Psoas muscle (tissue), 8 donors: ENCODE results near the gene PQBP1. TPM values are rescaled to one million over a fixed set of nuclear protein-coding genes. Genes with fewer than 3 reads are reported as not detected.

Experiments
- ATAC-seq, 4 donors: fragments of 200-7000 bp; cut with Tn5 transposase; one replicate each; pipeline ENCODE4 v1.9.1; 2020; ENCODE audit warnings: moderate library complexity in 3 of 4, mild to moderate bottlenecking in 2 of 4
- DNase-seq, 2 donors: peaks; one replicate each; pipeline ENCODE4 v3.0.0-alpha.2; 2020
- H3K27ac ChIP-seq: fragments of 200-600 bp; one replicate; pipeline ENCODE4 v1.8.0; 2022
- H3K27me3 ChIP-seq, 3 donors: fragments of 200-600 bp in 1 of 3; one replicate each; pipeline versions ENCODE4 v1.6.1 to v1.8.0; 2013 to 2022; ENCODE audit warnings: low read length in 2 of 3, mild to moderate bottlenecking in 2 of 3, moderate library complexity in 1 of 3; ENCODE audit not compliant: insufficient read depth in 3 of 3
- H3K36me3 ChIP-seq, 2 donors: fragments of 200-600 bp in 1 of 2; one replicate each; pipeline versions ENCODE4 v1.6.1 to v1.8.0; 2013 to 2022; ENCODE audit warnings: low read depth in 1 of 2, mild to moderate bottlenecking in 1 of 2, moderate library complexity in 1 of 2; ENCODE audit not compliant: insufficient read depth in 1 of 2
- H3K4me1 ChIP-seq: fragments of 200-600 bp; one replicate; pipeline ENCODE4 v1.8.0; 2022
- H3K4me3 ChIP-seq: fragments of 200-600 bp; one replicate; pipeline ENCODE4 v1.8.0; 2022; ENCODE audit warnings: mild to moderate bottlenecking
- H3K9me3 ChIP-seq: fragments of 200-600 bp; one replicate; pipeline ENCODE4 v1.8.0; 2022
- CTCF ChIP-seq: fragments of 200-600 bp; IDR thresholded peaks from one replicate; pipeline ENCODE4 v1.8.0; 2022; ENCODE audit warnings: antibody characterized with exemption
- WGBS, 3 donors: extraction: QIAGEN DNeasy Blood & Tissue Kit; methylation state at CpG; one replicate each; pipeline versions ENCODE4 v1.1.6 to v1.1.7; 2013; 5-methylcytosine and 5-hydroxymethylcytosine counted together
- intact Hi-C, 2 donors: fragments of 100-400 bp; cut with DNase I; formaldehyde crosslinking; loops; one replicate each; pipeline versions ENCODE4 v1.11.0 to v1.14.2; 2022
- polyA plus RNA-seq, 3 donors: library from polyadenylated mRNA; stranded (reverse); fragments of 200-250 nt; gene quantifications; one replicate each; pipeline ENCODE4 v1.2.3, GENCODE V29; 2013
- total RNA-seq, 4 donors: library from RNA; stranded (reverse); fragmentation: NEBNext Ultra II Directional in 2 of 4; extraction: Animal tissue kit (Norgen Biotek cat#: 25700) in 2 of 4; gene quantifications; one replicate each; pipeline versions ENCODE4 v1.2.1 to v1.2.4, GENCODE V29; 2021 to 2023
- donor health status: healthy with polysubstance abuse.
- donor health status: DM: no; HTN: no; CAD: no; lungs with moderate emphysema.
- donor health status: Bipolar disorder and iron deficiency.
- donor health status: healthy.
- donor health status: DM: yes; HTN: yes; CAD: no.
- donor health status: DM: no; HTN: no; CAD: no.
- donor health status: DM: no; HTN: no; CAD: no.
- donor health status: DM: yes; HTN: yes; CAD: no.

PQBP1 gene
- total and polyA plus RNA-seq, 7 donors: 51.8 to 98.8 (median 65.7) TPM

DNA sequence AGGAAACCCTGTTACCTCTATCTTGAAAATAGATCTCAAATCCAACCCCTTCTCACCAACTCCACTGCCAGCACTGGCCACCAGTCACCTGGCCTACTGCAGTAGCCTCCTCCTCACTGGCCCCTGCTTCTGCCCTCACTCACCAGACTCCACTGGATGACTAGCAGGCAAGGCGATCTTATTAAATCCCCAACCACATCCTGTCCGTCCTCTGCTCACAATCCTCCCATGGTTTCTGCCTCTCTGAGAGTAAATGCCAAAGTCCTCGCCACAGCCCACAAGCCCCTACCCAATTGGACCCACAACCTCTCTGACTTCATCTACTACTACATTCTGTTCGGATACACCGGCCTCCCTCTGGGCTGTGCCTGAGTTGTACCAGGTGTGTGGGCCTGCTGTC, 26.5 kb downstream of the PQBP1 start:
- TF ChIP-seq CTCF: no peak
- Histone ChIP-seq H3K27me3 (no peaks in the 10 kb centered on the region), H3K9me3 (no peaks in the 10 kb centered on the region), H3K27ac (no peak overlapping the region), H3K36me3 (peaks cover 2 to 47% of the 10 kb centered on the region in 2 donors), H3K4me3 (no peak overlapping the region), H3K4me1 (no peaks in the 10 kb centered on the region)
- ATAC-seq (no peak), DNase-seq (no peak)
- 91 to 100% (median 93%) methylated on average over 5 of the region's 5 CpGs for WGBS, 3 donors
- intact Hi-C loops: loop anchor here in 1 of 2 donors (5.0 kb wide), 1 partner anchor 33 kb away; the partner anchor contains the start of gene OTUD5

DNA sequence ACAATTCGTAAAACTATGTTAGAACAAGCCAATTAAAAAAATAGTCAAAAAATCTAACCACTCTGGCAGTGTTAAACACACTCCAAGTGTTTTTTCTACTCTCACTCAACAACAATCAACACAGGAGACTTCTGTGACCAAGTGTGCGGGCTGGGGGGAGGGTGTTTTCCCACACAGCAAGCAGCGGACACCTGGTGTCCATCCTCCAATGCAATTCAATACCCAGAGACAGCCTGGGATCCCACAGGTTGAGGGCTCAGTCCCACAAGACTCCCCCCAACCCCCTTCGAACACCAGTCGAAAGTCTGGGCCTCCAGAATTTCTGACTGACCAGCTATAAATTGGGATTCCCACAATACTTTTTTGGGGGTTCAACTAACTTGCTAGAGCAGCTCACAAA, 29.4 kb downstream of the PQBP1 start:
- TF ChIP-seq CTCF: no peak
- H3K36me3 ChIP-seq: peaks cover 2 to 67% of the 10 kb centered on the region in 2 donors
- H3K27ac ChIP-seq: no peak overlapping the region
- intact Hi-C loops: no loop called here
- H3K4me3 ChIP-seq: no peak overlapping the region
- H3K9me3 ChIP-seq: no peaks in the 10 kb centered on the region
- no peak for ATAC-seq
- WGBS, 3 donors: 55 to 88% (median 85%) methylated on average over 5 of the region's 5 CpGs
- H3K4me1 ChIP-seq: no peaks in the 10 kb centered on the region
- DNase-seq: no peak
- no peaks in the 10 kb centered on the region for H3K27me3 ChIP-seq

- intact Hi-C loops: no loop called here
- DNase-seq: no peak
- Histone ChIP-seq H3K27me3 (no peaks in the 10 kb centered on the region), H3K36me3 (peaks cover 2 to 67% of the 10 kb centered on the region in 2 donors), H3K4me3 (no peak overlapping the region), H3K9me3 (no peaks in the 10 kb centered on the region), H3K4me1 (no peaks in the 10 kb centered on the region), H3K27ac (no peak overlapping the region)
- no peak for TF ChIP-seq CTCF
- ATAC-seq: no peak
- 69 to 95% (median 90%) methylated on average over 2 of the region's 2 CpGs for WGBS, 3 donors
Observed at GRCh38 chrX:48927736-48928382, 30.1 kb downstream of the PQBP1 start.

GRCh38 chrX:48933757-48934156, 36.0 kb downstream of the PQBP1 start:
- H3K4me3 ChIP-seq: no peak overlapping the region
- 88 to 92% (median 91%) methylated on average over 2 of the region's 2 CpGs for WGBS, 3 donors
- H3K27me3 ChIP-seq: no peaks in the 10 kb centered on the region
- intact Hi-C loops: no loop called here
- ATAC-seq: no peak
- H3K27ac ChIP-seq: no peak overlapping the region
- H3K9me3 ChIP-seq: no peaks in the 10 kb centered on the region
- TF ChIP-seq CTCF: no peak
- no peak for DNase-seq
- peaks cover 3 to 52% of the 10 kb centered on the region in 2 donors for H3K36me3 ChIP-seq
- H3K4me1 ChIP-seq: peaks cover 3% of the 10 kb centered on the region
